GM19240 (cell line): ENCODE measurements around the gene CAPNS1.
"Not testable (repeated sequence)": the region's sequence is repeated elsewhere in the genome, so short reads cannot be mapped to it uniquely, and the experiment has no call there.

ENCODE experiments used
- DNase-seq: peaks from one replicate; pipeline ENCODE4 v3.0.0; 2011; ENCODE audit warnings: low spot score; ENCODE audit not compliant: insufficient read length

Gene CAPNS1

GRCh38 chr19:36150586-36150985 lies 10.7 kb downstream of the CAPNS1 start:
- DNase-seq, result no peak

- DNase-seq, result no peak
Measured at GRCh38 chr19:36151144-36152018, 11.5 kb downstream of the CAPNS1 start.

GRCh38 chr19:36152019-36152351 lies 12.1 kb downstream of the CAPNS1 start:
- no peak for DNase-seq

- DNase-seq, result no peak
Measured at GRCh38 chr19:36152352-36153091, 12.7 kb downstream of the CAPNS1 start, which contains the start of gene COX7A1. COX7A1 (minus strand) TSS chr19:36152447; CDS start chr19:36152407, 40 bp downstream.

GRCh38 chr19:36153126-36153525 lies 13.3 kb downstream of the CAPNS1 start:
- DNase-seq, result no peak

- DNase-seq, result no peak
Measured at GRCh38 chr19:36160821-36161596, 21.1 kb downstream of the CAPNS1 start.

- no peak for DNase-seq
Measured at GRCh38 chr19:36163813-36164212, 23.9 kb downstream of the CAPNS1 start.

- DNase-seq, result no peak
Measured at GRCh38 chr19:36169084-36169760, 29.4 kb downstream of the CAPNS1 start.

GRCh38 chr19:36172852-36173251 lies 33.0 kb downstream of the CAPNS1 start:
- no peak for DNase-seq

- DNase-seq, result not testable (repeated sequence)
Measured at GRCh38 chr19:36173846-36174245, 34.0 kb downstream of the CAPNS1 start.

GRCh38 chr19:36179077-36179476 lies 39.2 kb downstream of the CAPNS1 start:
- DNase-seq, result not testable (repeated sequence)

- DNase-seq, result no peak
Measured at GRCh38 chr19:36182612-36183244, 42.9 kb downstream of the CAPNS1 start.

GRCh38 chr19:36183245-36183628 lies 43.4 kb downstream of the CAPNS1 start:
- no peak for DNase-seq

GRCh38 chr19:36186722-36187121 lies 46.9 kb downstream of the CAPNS1 start:
- not testable (repeated sequence) for DNase-seq

GRCh38 chr19:36196249-36196648 lies 56.4 kb downstream of the CAPNS1 start:
- no peak for DNase-seq

GRCh38 chr19:36198119-36198518 lies 58.3 kb downstream of the CAPNS1 start:
- no peak for DNase-seq
